Liver (tissue), 9 donors: ENCODE results near the gene KCNMA1. TPM values are rescaled to one million over a fixed set of nuclear protein-coding genes. Genes with fewer than 3 reads are reported as not detected.

Source experiments
- DNase-seq: peaks from one replicate; pipeline ENCODE4 v3.0.0-alpha.2; 2017; ENCODE audit warnings: low spot score
- H3K27ac ChIP-seq, 2 donors: one replicate each; pipeline ENCODE4 v1.7.0; 2013; ENCODE audit warnings: inconsistent platforms in 2 of 2, low read length in 2 of 2, control low read depth in 1 of 2, low read depth in 1 of 2, mild to moderate bottlenecking in 1 of 2
- H3K27me3 ChIP-seq, 4 donors: one replicate each; pipeline versions ENCODE4 v1.6.1 to v1.7.0; 2013; ENCODE audit warnings: low read length in 3 of 4, inconsistent platforms in 1 of 4, mild to moderate bottlenecking in 1 of 4, moderate library complexity in 1 of 4; ENCODE audit not compliant: control insufficient read depth in 4 of 4, insufficient read depth in 4 of 4
- H3K36me3 ChIP-seq, 4 donors: one replicate each; pipeline versions ENCODE4 v1.6.1 to v1.7.0; 2013; ENCODE audit warnings: low read length in 3 of 4, mild to moderate bottlenecking in 3 of 4, low read depth in 1 of 4, moderate library complexity in 1 of 4; ENCODE audit not compliant: control insufficient read depth in 4 of 4, insufficient read depth in 3 of 4
- H3K4me1 ChIP-seq, 4 donors: one replicate each; pipeline versions ENCODE4 v1.6.1 to v1.7.0; 2013; ENCODE audit warnings: low read length in 3 of 4, mild to moderate bottlenecking in 3 of 4, moderate library complexity in 1 of 4; ENCODE audit not compliant: control insufficient read depth in 4 of 4, insufficient read depth in 4 of 4
- H3K4me3 ChIP-seq, 3 donors: one replicate each; pipeline versions ENCODE4 v1.6.1 to v1.7.0; 2013; ENCODE audit warnings: low read length in 3 of 3, control low read depth in 1 of 3, low read depth in 1 of 3, mild to moderate bottlenecking in 1 of 3
- H3K9ac ChIP-seq, 2 donors: one replicate each; pipeline ENCODE4 v1.7.0; 2013; ENCODE audit warnings: low read length in 2 of 2, mild to moderate bottlenecking in 2 of 2, moderate library complexity in 2 of 2, control low read depth in 1 of 2, low read depth in 1 of 2
- H3K9me3 ChIP-seq, 4 donors: one replicate each; pipeline versions ENCODE4 v1.6.1 to v1.7.0; 2013; ENCODE audit warnings: low read length in 3 of 4; ENCODE audit not compliant: control insufficient read depth in 4 of 4
- EGR1 ChIP-seq, 2 donors: IDR thresholded peaks; 2 replicates each; pipeline ENCODE4 v1.6.1; 2016 to 2018; ENCODE audit warnings: antibody characterized with exemption in 2 of 2, low read depth in 2 of 2
- FOXA1 ChIP-seq: IDR thresholded peaks from 2 replicates; pipeline ENCODE4 v1.6.1; 2016; ENCODE audit warnings: antibody characterized with exemption
- FOXA2 ChIP-seq: IDR thresholded peaks from 2 replicates; pipeline ENCODE4 v1.6.1; 2016; ENCODE audit warnings: antibody characterized with exemption
- GABPA ChIP-seq, 2 donors: IDR thresholded peaks in 1 of 2; conservative IDR thresholded peaks in 1 of 2; 2 replicates each; pipeline ENCODE4 v1.6.1; 2016; ENCODE audit warnings: antibody characterized with exemption in 2 of 2, mild to moderate bottlenecking in 1 of 2, moderate library complexity in 1 of 2
- HNF4A ChIP-seq, 2 donors: conservative IDR thresholded peaks; 2 replicates each; pipeline ENCODE4 v1.6.1; 2016; ENCODE audit warnings: antibody characterized with exemption in 2 of 2, mild to moderate bottlenecking in 2 of 2
- HNF4G ChIP-seq: IDR thresholded peaks from 2 replicates; pipeline ENCODE4 v1.6.1; 2016; ENCODE audit warnings: antibody characterized with exemption
- JUND ChIP-seq, 2 donors: IDR thresholded peaks; 2 replicates each; pipeline ENCODE4 v1.6.1; 2016; ENCODE audit warnings: antibody characterized with exemption in 2 of 2
- NR2F2 ChIP-seq: IDR thresholded peaks from 2 replicates; pipeline ENCODE4 v1.6.1; 2016; ENCODE audit warnings: antibody characterized with exemption
- RXRA ChIP-seq, 2 donors: IDR thresholded peaks; 2 replicates each; pipeline ENCODE4 v1.6.1; 2017 to 2018; ENCODE audit warnings: antibody characterized with exemption in 2 of 2, mild to moderate bottlenecking in 1 of 2
- YY1 ChIP-seq: IDR thresholded peaks from 2 replicates; pipeline ENCODE4 v1.6.1; 2016; ENCODE audit warnings: antibody characterized with exemption, mild to moderate bottlenecking
- WGBS: extraction: QIAGEN DNeasy Blood & Tissue Kit; methylation state at CpG from one replicate; pipeline ENCODE4 v1.1.7; 2013; 5-methylcytosine and 5-hydroxymethylcytosine counted together
- polyA plus RNA-seq, 2 donors: library from polyadenylated mRNA; stranded (reverse) in 1 of 2; unstranded in 1 of 2; fragments of 200-250 nt in 1 of 2; fragments of >200 nt in 1 of 2; fragmentation: Nextera tagmentation in 1 of 2; extraction: Ambion mirVana in 1 of 2; gene quantifications; one replicate each; pipeline versions ENCODE4 v1.2.1 to v1.2.3, GENCODE V29; 2013 to 2015
- total RNA-seq, 2 donors: library from RNA; depleted of rRNA; stranded (reverse); fragments of >200 nt; gene quantifications; one replicate each; pipeline ENCODE4 v1.2.3, GENCODE V29; 2014
- TF ChIP-seq, protein P1 (sequence below): IDR thresholded peaks from 2 replicates; pipeline ENCODE4 v1.6.1; 2016; ENCODE audit warnings: antibody characterized with exemption
- TF ChIP-seq, protein P2 (sequence below): IDR thresholded peaks from 2 replicates; pipeline ENCODE4 v1.6.1; 2016; ENCODE audit warnings: antibody characterized with exemption
- TF ChIP-seq, protein P3 (sequence below): IDR thresholded peaks from 2 replicates; pipeline ENCODE4 v1.6.1; 2016; ENCODE audit warnings: antibody characterized with exemption
- donor health status: healthy.
- donor health status: healthy.
- donor health status: healthy.
- donor health status: healthy.
- donor health status: healthy.

Gene KCNMA1
- total and polyA plus RNA-seq, 4 donors = 2.5 to 9.7 (median 4.7) TPM

DNA sequence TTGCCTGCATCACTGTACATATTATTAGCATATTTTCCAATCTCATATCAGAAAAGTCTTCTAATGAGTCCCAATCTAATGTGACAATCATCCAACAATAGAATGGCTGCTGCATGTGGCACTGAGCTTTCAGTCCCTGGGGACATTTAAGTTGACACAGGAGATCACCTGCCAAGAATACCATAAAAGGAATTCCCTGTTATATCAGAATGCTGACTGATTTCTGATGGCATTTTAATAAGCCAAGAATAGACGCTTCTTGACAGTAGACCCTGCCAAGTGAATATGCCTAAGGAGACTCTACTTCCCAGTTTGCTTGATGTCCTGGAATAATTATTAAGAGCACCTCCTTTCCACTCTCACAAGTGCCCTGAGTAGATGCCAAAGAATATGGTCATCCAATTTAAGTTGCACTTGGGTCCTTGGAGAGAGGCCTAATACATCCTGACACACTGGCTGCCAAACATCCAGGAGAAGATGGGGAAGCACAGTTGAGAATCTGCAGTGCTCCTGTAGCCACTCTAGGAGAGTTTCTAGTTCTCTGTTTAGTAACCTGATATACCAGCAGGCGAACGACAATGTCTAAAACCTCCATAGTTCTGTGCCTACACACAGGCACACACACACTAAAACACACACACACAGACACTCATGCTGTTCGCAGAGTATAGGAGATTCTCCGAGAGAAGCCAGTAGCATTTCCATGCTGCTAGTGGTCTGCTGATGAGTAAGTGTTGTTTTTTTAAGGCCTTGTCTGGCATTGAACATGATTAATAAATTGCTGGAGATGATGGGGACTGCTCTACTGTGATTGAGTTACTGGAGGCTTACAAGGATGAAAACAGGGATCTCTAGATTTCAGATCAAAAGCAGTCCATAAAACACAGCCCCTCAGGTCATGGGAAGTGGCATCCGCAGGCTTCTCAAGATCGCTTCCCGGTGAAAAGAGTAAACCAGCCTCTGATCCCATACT lies 369.6 kb downstream of the KCNMA1 start:
- H3K27ac ChIP-seq = no peak overlapping the region
- no peaks in the 10 kb centered on the region for H3K36me3 ChIP-seq
- no peaks in the 10 kb centered on the region for H3K27me3 ChIP-seq
- 95% methylated on average over 8 of the region's 8 CpGs for WGBS
- H3K9me3 ChIP-seq = no peaks in the 10 kb centered on the region
- no peak for DNase-seq
- TF ChIP-seq GABPA (IDR thresholded peaks at IDR 0.05 in 1 of 2, conservative IDR thresholded peaks at IDR 0.05 in 1 of 2) = no peak
- TF ChIP-seq, protein P1, sequence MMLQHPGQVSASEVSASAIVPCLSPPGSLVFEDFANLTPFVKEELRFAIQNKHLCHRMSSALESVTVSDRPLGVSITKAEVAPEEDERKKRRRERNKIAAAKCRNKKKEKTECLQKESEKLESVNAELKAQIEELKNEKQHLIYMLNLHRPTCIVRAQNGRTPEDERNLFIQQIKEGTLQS = no peak
- TF ChIP-seq, protein P2, sequence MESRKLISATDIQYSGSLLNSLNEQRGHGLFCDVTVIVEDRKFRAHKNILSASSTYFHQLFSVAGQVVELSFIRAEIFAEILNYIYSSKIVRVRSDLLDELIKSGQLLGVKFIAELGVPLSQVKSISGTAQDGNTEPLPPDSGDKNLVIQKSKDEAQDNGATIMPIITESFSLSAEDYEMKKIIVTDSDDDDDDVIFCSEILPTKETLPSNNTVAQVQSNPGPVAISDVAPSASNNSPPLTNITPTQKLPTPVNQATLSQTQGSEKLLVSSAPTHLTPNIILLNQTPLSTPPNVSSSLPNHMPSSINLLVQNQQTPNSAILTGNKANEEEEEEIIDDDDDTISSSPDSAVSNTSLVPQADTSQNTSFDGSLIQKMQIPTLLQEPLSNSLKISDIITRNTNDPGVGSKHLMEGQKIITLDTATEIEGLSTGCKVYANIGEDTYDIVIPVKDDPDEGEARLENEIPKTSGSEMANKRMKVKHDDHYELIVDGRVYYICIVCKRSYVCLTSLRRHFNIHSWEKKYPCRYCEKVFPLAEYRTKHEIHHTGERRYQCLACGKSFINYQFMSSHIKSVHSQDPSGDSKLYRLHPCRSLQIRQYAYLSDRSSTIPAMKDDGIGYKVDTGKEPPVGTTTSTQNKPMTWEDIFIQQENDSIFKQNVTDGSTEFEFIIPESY = no peak
- TF ChIP-seq, protein P3, sequence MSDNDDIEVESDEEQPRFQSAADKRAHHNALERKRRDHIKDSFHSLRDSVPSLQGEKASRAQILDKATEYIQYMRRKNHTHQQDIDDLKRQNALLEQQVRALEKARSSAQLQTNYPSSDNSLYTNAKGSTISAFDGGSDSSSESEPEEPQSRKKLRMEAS = no peak
- TF ChIP-seq FOXA1 = no peak
- no peak for TF ChIP-seq NR2F2
- TF ChIP-seq FOXA2 = no peak
- H3K4me1 ChIP-seq = peaks cover 5 to 28% (median 12%) of the 10 kb centered on the region in 4 donors
- H3K4me3 ChIP-seq = no peak overlapping the region
- no peak overlapping the region for H3K9ac ChIP-seq

DNA sequence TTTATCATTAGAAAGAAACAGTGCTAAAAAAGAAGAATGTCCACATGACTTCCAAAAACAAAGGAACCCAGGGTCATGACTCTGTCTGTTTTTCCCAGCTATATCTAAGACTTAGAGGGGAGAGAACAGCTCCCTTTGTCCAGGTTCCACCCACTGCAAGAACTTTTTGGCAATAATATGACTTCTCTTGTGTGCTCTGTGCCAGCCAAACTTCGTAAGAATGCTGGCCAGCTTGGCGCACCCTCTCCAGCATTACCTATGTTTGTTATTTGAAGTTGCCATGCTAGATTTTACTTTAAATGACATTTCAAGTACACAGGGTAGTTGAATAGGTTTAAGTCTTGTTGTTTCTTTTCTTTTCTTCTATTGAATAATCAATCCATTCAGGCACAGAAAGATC lies 371.4 kb downstream of the KCNMA1 start:
- WGBS = 52% methylated on average over 2 of the region's 2 CpGs
- no peaks in the 10 kb centered on the region for H3K36me3 ChIP-seq
- no peak overlapping the region for H3K9ac ChIP-seq
- DNase-seq = no peak
- H3K27ac ChIP-seq = no peak overlapping the region
- H3K4me3 ChIP-seq = no peak overlapping the region
- H3K9me3 ChIP-seq = no peaks in the 10 kb centered on the region
- H3K27me3 ChIP-seq = no peaks in the 10 kb centered on the region
- peaks cover 5 to 28% (median 12%) of the 10 kb centered on the region in 4 donors for H3K4me1 ChIP-seq
- no peak for TF ChIP-seq HNF4G
- TF ChIP-seq FOXA2 = no peak
- TF ChIP-seq JUND (IDR thresholded peaks at IDR 0.05) = no peak
- TF ChIP-seq NR2F2 = no peak
- TF ChIP-seq YY1 = no peak
- TF ChIP-seq FOXA1 = no peak
- no peak for TF ChIP-seq EGR1 (IDR thresholded peaks at IDR 0.05; ENCODE audit: low read depth in 2 of 2)
- no peak for TF ChIP-seq HNF4A (conservative IDR thresholded peaks at IDR 0.05)
- TF ChIP-seq RXRA (IDR thresholded peaks at IDR 0.05) = no peak

DNA sequence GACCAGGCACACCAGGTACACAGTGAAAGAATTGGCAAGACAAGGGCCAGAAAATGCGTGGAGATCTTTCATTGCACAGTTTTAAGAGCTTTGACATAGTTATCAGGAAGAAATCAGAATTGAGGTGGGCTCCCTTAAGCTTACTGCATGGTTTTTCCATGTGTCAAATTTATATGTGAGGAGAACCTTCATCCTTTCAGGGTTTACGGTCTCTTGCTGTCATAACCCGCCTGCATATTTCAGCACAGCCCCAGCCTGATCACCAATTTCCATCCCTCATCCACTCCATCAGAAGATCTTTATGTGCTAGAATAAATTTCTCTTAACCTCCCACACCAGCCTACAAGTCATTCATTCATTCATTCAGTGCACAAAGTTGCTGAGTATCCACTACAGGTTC lies 373.1 kb downstream of the KCNMA1 start:
- TF ChIP-seq JUND (IDR thresholded peaks at IDR 0.05) (no peak), EGR1 (IDR thresholded peaks at IDR 0.05; ENCODE audit: low read depth in 2 of 2) (no peak), NR2F2 (no peak), HNF4G (no peak)
- TF ChIP-seq, protein P2 = no peak
- TF ChIP-seq, protein P1 = no peak
- Histone ChIP-seq H3K36me3 (no peaks in the 10 kb centered on the region), H3K27me3 (no peaks in the 10 kb centered on the region), H3K4me1 (peaks cover 4 to 24% (median 8%) of the 10 kb centered on the region in 4 donors), H3K27ac (no peak overlapping the region), H3K9ac (no peak overlapping the region), H3K4me3 (no peak overlapping the region), H3K9me3 (no peaks in the 10 kb centered on the region)
- DNase-seq = no peak
- WGBS = 79% methylated on average over 3 of the region's 3 CpGs
